ENCODE data around the gene TBC1D8. TPM values are rescaled to one million over a fixed set of nuclear protein-coding genes. Genes with fewer than 3 reads are reported as not detected.

The TBC1D8 gene
- total and polyA plus RNA-seq, 9 of the 15 experiments (the other 6 are each of a cell fraction or from before 2014, with no cell fraction given), result 0.36 to 1.3 (median 0.82) TPM

DNA sequence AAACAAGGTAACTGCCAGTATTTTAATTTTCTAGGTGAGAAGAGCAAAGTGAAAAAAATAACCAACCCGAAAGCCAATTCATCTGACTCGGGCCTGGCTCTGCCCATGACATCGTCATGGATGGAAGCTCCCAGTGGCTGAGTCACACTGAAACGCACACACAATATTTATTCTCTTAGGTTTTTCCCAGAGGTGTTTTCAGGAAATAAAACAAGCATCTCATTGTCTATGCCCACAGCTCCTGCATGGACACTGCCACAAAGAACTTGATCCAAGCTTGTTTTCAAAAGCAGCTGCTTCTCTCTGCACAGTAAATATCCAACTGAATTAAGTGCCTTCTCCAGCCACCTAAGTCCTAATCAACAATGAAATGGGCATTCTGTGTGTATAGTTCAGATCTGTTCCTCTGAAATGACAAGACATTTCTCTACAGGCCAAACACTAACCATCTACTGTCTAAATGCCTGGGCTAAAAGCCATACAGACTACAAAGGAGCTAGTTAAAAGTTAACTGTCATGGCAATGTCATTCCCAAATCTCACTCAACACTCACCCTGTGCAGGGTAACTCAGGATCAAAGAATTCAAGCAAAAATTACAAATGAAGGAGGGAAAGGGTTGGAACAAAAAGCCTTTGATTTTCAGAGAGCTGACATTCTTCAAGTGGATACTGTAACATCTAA, 86.2 kb downstream of the TBC1D8 start:
- no peak for FAIRE-seq
- H3K79me2 ChIP-seq (ENCODE audit: control insufficient read depth, insufficient read depth, low read length), result no peaks in the 10 kb centered on the region
- no peaks in the 10 kb centered on the region for H4K20me1 ChIP-seq (replicated peaks; ENCODE audit: control insufficient read depth, insufficient read depth, low read length)
- H3K4me1 ChIP-seq (replicated peaks in 1 of 2; ENCODE audit: control insufficient read depth in 2 of 2, insufficient read depth in 2 of 2, low read length in 2 of 2), result 0 out of 5 replicates have a peak, but pooled peaks cover 0 to 2% of the 10 kb centered on the region in 2 experiments
- 0% methylated on average over 4 of the region's 4 CpGs for WGBS (ENCODE audit: insufficient coverage, low coverage, missing lambda C conversion rate)
- peaks cover 18 to 25% of the 10 kb centered on the region in 2 experiments for H3K27me3 ChIP-seq (ENCODE audit: control insufficient read depth in 2 of 2, insufficient read depth in 2 of 2, low read length in 2 of 2)
- no peak for DNase-seq (ENCODE audit: extremely low read depth in 1 of 4, low spot score in 3 of 4)
- H3K27ac ChIP-seq (ENCODE audit: extremely low read depth, low read depth, low read length), result no peak overlapping the region
- no peak for ATAC-seq
- in situ Hi-C loops (cut with MboI), result no loop called here
- H3K9me1 ChIP-seq (ENCODE audit: control insufficient read depth, insufficient read depth, low read length), result no peaks in the 10 kb centered on the region
- no peak overlapping the region for H2AFZ ChIP-seq (ENCODE audit: low read depth, low read length)
- BruUV-seq (replicated peaks), result no TSS peak
- no peak overlapping the region for H3K9ac ChIP-seq (ENCODE audit: insufficient read depth in 1 of 2, low read depth in 2 of 2, low read length in 2 of 2)
- no peaks in the 10 kb centered on the region for H3K9me3 ChIP-seq (replicated peaks; ENCODE audit: control insufficient read depth, insufficient read depth, low read depth, low read length)
- TF ChIP-seq ZBTB8A (IDR thresholded peaks at IDR 0.05; ENCODE audit: partially characterized antibody) (no peak), SMAD1 (IDR thresholded peaks at IDR 0.05; ENCODE audit: low read depth, low read length, partially characterized antibody) (no peak), HDAC3 (IDR thresholded peaks at IDR 0.05; ENCODE audit: borderline replicate concordance, partially characterized antibody) (no peak), TCF3 (CRISPR knock-in tag; IDR thresholded peaks at IDR 0.05) (no peak), POLR2G (IDR thresholded peaks at IDR 0.05; ENCODE audit: low read depth, low read length) (no peak), FOXA3 (CRISPR knock-in tag; conservative IDR thresholded peaks at IDR 0.05 in 1 of 2, IDR thresholded peaks at IDR 0.05 in 1 of 2) (no peak), RBM17 (IDR thresholded peaks at IDR 0.05; ENCODE audit: borderline replicate concordance, low read depth, low read length) (no peak), SMARCA5 (IDR thresholded peaks at IDR 0.05) (no peak)
- TF ChIP-seq, protein P1, sequence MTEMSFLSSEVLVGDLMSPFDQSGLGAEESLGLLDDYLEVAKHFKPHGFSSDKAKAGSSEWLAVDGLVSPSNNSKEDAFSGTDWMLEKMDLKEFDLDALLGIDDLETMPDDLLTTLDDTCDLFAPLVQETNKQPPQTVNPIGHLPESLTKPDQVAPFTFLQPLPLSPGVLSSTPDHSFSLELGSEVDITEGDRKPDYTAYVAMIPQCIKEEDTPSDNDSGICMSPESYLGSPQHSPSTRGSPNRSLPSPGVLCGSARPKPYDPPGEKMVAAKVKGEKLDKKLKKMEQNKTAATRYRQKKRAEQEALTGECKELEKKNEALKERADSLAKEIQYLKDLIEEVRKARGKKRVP (CRISPR knock-in tag; IDR thresholded peaks at IDR 0.05), result no peak
- ChIA-PET POLR2A (interaction anchor here (0.6 to 1.2 kb wide), 2 partner anchors 14 to 15 kb away, joined by 3 to 4 read pairs; no protein-coding TSS in a partner anchor), CTCF (ENCODE audit: low intra/inter-chr PET ratio) (no interaction called here)
- H3K4me3 ChIP-seq, result no peak overlapping the region
- H3K4me2 ChIP-seq (ENCODE audit: insufficient read depth, low read length), result no peak overlapping the region
- no peaks in the 10 kb centered on the region for H3K36me3 ChIP-seq (ENCODE audit: control insufficient read depth, insufficient read depth, low read length)
- intact Hi-C loops (cut with micrococcal nuclease), result no loop called here

Data from K562 (cell line).